Spleen (tissue), 7 donors: ENCODE results near the gene PLAA.

Experiments
- CTCF ChIP-seq, 11 experiments: fragments of 200-600 bp in 7 of 11; fragments of 450-650 bp in 4 of 11; sonication (generic) in 4 of 11; IDR thresholded peaks in 8 of 11; conservative IDR thresholded peaks in 3 of 11; 1 replicate in 7 of 11; 2 replicates in 4 of 11; pipeline versions ENCODE4 v1.4.0 to v1.8.0; 2016 to 2021; ENCODE audit warnings: antibody characterized with exemption in 11 of 11, inconsistent platforms in 4 of 11, mild to moderate bottlenecking in 1 of 11
- POLR2A ChIP-seq, 3 donors: fragments of 450-650 bp; IDR thresholded peaks; one replicate each; pipeline ENCODE4 v1.5.1; 2017; ENCODE audit warnings: antibody characterized with exemption in 3 of 3, mild to moderate bottlenecking in 1 of 3
- POLR2AphosphoS5 ChIP-seq, 3 donors: sonication (generic); formaldehyde crosslinking; IDR thresholded peaks; one replicate each; pipeline ENCODE4 v1.5.1; 2017; ENCODE audit warnings: antibody characterized with exemption in 3 of 3
- donor health status: DM: no; HTN: no; CAD: no; lungs with moderate emphysema.
- donor health status: DM: no; HTN: no; CAD: no.
- donor health status: DM: no; HTN: no; CAD: no.

- TF ChIP-seq CTCF (IDR thresholded peaks at IDR 0.05 in 8 of 11, conservative IDR thresholded peaks at IDR 0.05 in 3 of 11) (no peak), POLR2A (IDR thresholded peaks at IDR 0.05) (no peak), POLR2AphosphoS5 (IDR thresholded peaks at IDR 0.05) (no peak)
Observed at GRCh38 chr9:26973989-26974388, 26.9 kb upstream of the PLAA start.
